SH-SY5Y (cell line): ENCODE measurements around the gene PARN.

ENCODE experiments used
- GATA2 ChIP-seq: IDR thresholded peaks from 2 replicates; pipeline ENCODE4 v1.6.1; 2011; ENCODE audit warnings: mild to moderate bottlenecking, low read depth, low read length
- GATA3 ChIP-seq: IDR thresholded peaks from 2 replicates; pipeline ENCODE4 v1.6.1; 2011; ENCODE audit warnings: low read depth, mild to moderate bottlenecking, low read length, moderate library complexity

DNA sequence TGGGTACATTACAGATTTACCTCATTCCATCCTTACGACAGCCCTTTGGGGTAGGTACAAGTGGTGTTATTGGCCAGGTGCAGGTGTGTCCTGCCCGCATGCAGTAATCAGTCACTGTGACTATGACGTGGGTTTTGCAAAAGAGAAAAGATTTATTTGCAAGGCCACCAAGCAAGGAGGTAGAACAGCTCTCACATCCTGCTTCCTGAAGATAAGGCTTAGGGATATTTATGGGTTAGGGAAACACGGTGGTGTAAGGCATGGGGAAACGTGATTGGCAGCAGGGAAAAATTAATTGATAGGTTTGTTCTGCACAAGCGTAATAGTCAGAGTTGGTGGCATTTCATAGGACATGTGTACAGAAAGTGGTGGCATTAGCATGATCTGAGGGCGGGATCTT lies 214.8 kb downstream of the PARN start:
- no peak for TF ChIP-seq GATA3
- TF ChIP-seq GATA2 = no peak
